ENCODE data around the gene LRRN3. TPM values are rescaled to one million over a fixed set of nuclear protein-coding genes. Genes with fewer than 3 reads are reported as not detected.

The LRRN3 gene
- total RNA-seq (2013; cell fraction: nucleolus; rRNA removed), result not detected in 2 replicates
- 0.11 TPM in 2 replicates for total RNA-seq (2014; rRNA removed)
- total RNA-seq (2014; rRNA removed; fragmentation: Illumina TruSeq; extraction: Trizol), result 0.04 and 0.05 TPM in 2 replicates
- 0.08 and 0.18 TPM in 2 replicates for total RNA-seq (2021)
- polyA plus RNA-seq (2011; ENCODE audit: low read depth), result 0.07 TPM
- polyA plus RNA-seq (2011; rRNA removed), result not detected in 2 replicates
- not detected in 2 replicates for polyA plus RNA-seq (2011; cell fraction: cytosol; rRNA removed)
- polyA plus RNA-seq (2011; cell fraction: nucleus; rRNA removed), result not detected in 2 replicates
- 0.05 and 0.06 TPM in 2 replicates for polyA plus RNA-seq (2012)
- polyA plus RNA-seq (2014; fragmentation: Illumina TruSeq; extraction: Trizol), result 0.06 TPM in 1 of 2 replicates, not detected in the other
- under 1 TPM; 0.02 to 0.16 TPM for polyA plus RNA-seq (2014; fragmentation: Nextera tagmentation; extraction: Ambion mirVana)
- 0.03 TPM in 1 of 2 replicates, not detected in the other for polyA plus RNA-seq (2014; rRNA removed)
- under 1 TPM in 1 of 2 experiments, not detected in 1; 0.24 TPM for polyA plus RNA-seq (2016; fragmentation: Nextera tagmentation; extraction: Ambion mirVana)
- polyA minus RNA-seq (2011; rRNA and poly(A)+ RNA removed), result not detected in 2 replicates
- polyA minus RNA-seq (2011; cell fraction: cytosol; rRNA and poly(A)+ RNA removed), result not detected in 2 replicates
- polyA minus RNA-seq (2011; cell fraction: nucleus; rRNA and poly(A)+ RNA removed), result not detected in 2 replicates
- percentile 7 among the genes with signal in this experiment for Bru-seq, nascent RNA
- not detected for BruChase-seq, experiment 1, labeled RNA remaining after a 6-hour chase
- BruChase-seq, experiment 2, labeled RNA remaining after a 2-hour chase, result not detected
- long read RNA-seq, experiment 1, result 0 reads
- long read RNA-seq, experiment 2, partial matches to known transcripts, result 0 of 2 reads
- long read RNA-seq, experiment 2, other reads (novel, unspliced or antisense), result 2 of 2 reads

DNA sequence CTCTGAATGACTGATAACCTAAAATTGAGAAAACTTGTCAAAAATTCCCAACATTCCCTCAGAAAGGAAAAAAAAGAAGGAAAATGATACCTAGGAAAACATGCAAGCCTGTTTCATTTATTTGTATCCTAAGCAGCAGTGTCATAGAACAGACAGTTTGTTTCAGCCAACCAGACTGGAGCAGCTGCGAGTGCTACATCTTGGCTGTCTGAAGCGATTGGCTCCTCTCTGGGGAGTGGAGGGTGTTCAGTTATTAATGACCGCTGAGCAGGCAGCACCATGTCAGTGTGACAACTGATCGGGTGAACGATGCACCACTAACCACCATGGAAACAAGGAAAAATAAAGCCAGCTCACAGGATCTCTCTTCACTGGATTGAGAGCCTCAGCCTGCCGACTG lies at the start of gene LRRN3:
Gene LRRN3 (plus strand): TSS at position 282 of the 400 bp plus-strand sequence. CDS start 31,646 bp downstream, outside the sequence.
- Histone ChIP-seq H3K4me2 (ENCODE audit: control insufficient read depth, insufficient read depth) (peak within 1 kb of the TSS; percentile 33; the same call in 1 of the 2 replicates), H3K27me3 (replicated peaks in 1 of 2; ENCODE audit: control insufficient read depth in 2 of 2, insufficient read depth in 2 of 2, low read length in 1 of 2) (no peaks in the 10 kb centered on the region), H4K20me1 (ENCODE audit: control insufficient read depth, insufficient read depth) (no peaks in the 10 kb centered on the region), H3K9me3 (replicated peaks; ENCODE audit: control insufficient read depth, insufficient read depth, low read length) (no peaks in the 10 kb centered on the region; the same call in 2 of the 3 replicates), H3K9ac (ENCODE audit: control insufficient read depth, insufficient read depth, low read length) (no peak within 1 kb of the TSS), H3K4me1 (ENCODE audit: control insufficient read depth, insufficient read depth, low read length) (peaks cover 11% of the 10 kb centered on the region), H3K27ac (ENCODE audit: control insufficient read depth, insufficient read depth) (no peak within 1 kb of the TSS), H3K4me3 (no peak within 1 kb of the TSS), H3K36me3 (ENCODE audit: control insufficient read depth in 2 of 2, insufficient read depth in 2 of 2, low read length in 1 of 2) (no peaks in the 10 kb centered on the region), H3K79me2 (ENCODE audit: control insufficient read depth, insufficient read depth, low read length) (no peaks in the 10 kb centered on the region), H2AFZ (ENCODE audit: control insufficient read depth, low read depth, low read length) (no peak within 1 kb of the TSS; the same call in 1 of the 2 replicates)
- BruUV-seq (replicated peaks), result no TSS peak
- WGBS (ENCODE audit: insufficient coverage, insufficient replicate concordance, low lambda C conversion rate, missing lambda C conversion rate), result 95% methylated on average over 6 of the region's 6 CpGs
- FAIRE-seq (no peak), DNase-seq (ENCODE audit: low read depth, low spot score) (no peak), ATAC-seq (peak; percentile 41; the same call in 1 of the 3 replicates)
- intact Hi-C loops (cut with micrococcal nuclease; ENCODE audit: unreplicated experiment) (loop anchor here (2.0 to 10.0 kb wide), 3 partner anchors 231 to 1246 kb away; no protein-coding TSS in a partner anchor), in situ Hi-C loops (cut with MboI) (loop anchor here (5.0 kb wide), 2 partner anchors 396 to 641 kb away; no protein-coding TSS in a partner anchor)
- POLR2A ChIA-PET, result no interaction called here
- CTCF ChIA-PET, result interaction anchor here (1.1 to 1.7 kb wide), 2 partner anchors 9 to 640 kb away, joined by 3 to 4 read pairs; no protein-coding TSS in a partner anchor
- SMC1A ChIA-PET (ENCODE audit: uncharacterized antibody, unreplicated experiment), result interaction anchor here (0.7 kb wide), 1 partner anchor 308 kb away, joined by 3 read pairs; no protein-coding TSS in a partner anchor
- RAD21 ChIA-PET (ENCODE audit: unreplicated experiment), result interaction anchor here (3.1 kb wide), 1 partner anchor 47 kb away, joined by 8 read pairs; no protein-coding TSS in a partner anchor
- TF ChIP-seq, protein P1, sequence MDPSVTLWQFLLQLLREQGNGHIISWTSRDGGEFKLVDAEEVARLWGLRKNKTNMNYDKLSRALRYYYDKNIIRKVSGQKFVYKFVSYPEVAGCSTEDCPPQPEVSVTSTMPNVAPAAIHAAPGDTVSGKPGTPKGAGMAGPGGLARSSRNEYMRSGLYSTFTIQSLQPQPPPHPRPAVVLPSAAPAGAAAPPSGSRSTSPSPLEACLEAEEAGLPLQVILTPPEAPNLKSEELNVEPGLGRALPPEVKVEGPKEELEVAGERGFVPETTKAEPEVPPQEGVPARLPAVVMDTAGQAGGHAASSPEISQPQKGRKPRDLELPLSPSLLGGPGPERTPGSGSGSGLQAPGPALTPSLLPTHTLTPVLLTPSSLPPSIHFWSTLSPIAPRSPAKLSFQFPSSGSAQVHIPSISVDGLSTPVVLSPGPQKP (IDR thresholded peaks at IDR 0.05; ENCODE audit: low read depth, low read length), result no peak
- no peak for TF ChIP-seq STAT3 (IDR thresholded peaks at IDR 0.05; ENCODE audit: low read depth, low read length)
- TF ChIP-seq SUZ12 (IDR thresholded peaks at IDR 0.05; ENCODE audit: unreplicated experiment), result no peak
- no peak for TF ChIP-seq ESRRA (IDR thresholded peaks at IDR 0.05; ENCODE audit: low read length)
- TF ChIP-seq, protein P2, sequence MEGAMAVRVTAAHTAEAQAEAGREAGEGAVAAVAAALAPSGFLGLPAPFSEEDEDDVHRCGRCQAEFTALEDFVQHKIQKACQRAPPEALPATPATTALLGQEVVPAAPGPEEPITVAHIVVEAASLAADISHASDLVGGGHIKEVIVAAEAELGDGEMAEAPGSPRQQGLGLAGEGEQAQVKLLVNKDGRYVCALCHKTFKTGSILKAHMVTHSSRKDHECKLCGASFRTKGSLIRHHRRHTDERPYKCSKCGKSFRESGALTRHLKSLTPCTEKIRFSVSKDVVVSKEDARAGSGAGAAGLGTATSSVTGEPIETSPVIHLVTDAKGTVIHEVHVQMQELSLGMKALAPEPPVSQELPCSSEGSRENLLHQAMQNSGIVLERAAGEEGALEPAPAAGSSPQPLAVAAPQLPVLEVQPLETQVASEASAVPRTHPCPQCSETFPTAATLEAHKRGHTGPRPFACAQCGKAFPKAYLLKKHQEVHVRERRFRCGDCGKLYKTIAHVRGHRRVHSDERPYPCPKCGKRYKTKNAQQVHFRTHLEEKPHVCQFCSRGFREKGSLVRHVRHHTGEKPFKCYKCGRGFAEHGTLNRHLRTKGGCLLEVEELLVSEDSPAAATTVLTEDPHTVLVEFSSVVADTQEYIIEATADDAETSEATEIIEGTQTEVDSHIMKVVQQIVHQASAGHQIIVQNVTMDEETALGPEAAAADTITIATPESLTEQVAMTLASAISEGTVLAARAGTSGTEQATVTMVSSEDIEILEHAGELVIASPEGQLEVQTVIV (IDR thresholded peaks at IDR 0.05; ENCODE audit: borderline replicate concordance, partially characterized antibody), result no peak
- no peak for TF ChIP-seq SIX5 (IDR thresholded peaks at IDR 0.05; ENCODE audit: low read depth, low read length, severe bottlenecking)
- TF ChIP-seq BMI1 (IDR thresholded peaks at IDR 0.05; ENCODE audit: borderline replicate concordance), result no peak
- TF ChIP-seq HDGF (IDR thresholded peaks at IDR 0.05), result no peak
- no peak for TF ChIP-seq CREB1 (IDR thresholded peaks at IDR 0.05; ENCODE audit: low read depth)
- no peak for TF ChIP-seq NR2F1 (conservative IDR thresholded peaks at IDR 0.05)
- TF ChIP-seq, protein P3, sequence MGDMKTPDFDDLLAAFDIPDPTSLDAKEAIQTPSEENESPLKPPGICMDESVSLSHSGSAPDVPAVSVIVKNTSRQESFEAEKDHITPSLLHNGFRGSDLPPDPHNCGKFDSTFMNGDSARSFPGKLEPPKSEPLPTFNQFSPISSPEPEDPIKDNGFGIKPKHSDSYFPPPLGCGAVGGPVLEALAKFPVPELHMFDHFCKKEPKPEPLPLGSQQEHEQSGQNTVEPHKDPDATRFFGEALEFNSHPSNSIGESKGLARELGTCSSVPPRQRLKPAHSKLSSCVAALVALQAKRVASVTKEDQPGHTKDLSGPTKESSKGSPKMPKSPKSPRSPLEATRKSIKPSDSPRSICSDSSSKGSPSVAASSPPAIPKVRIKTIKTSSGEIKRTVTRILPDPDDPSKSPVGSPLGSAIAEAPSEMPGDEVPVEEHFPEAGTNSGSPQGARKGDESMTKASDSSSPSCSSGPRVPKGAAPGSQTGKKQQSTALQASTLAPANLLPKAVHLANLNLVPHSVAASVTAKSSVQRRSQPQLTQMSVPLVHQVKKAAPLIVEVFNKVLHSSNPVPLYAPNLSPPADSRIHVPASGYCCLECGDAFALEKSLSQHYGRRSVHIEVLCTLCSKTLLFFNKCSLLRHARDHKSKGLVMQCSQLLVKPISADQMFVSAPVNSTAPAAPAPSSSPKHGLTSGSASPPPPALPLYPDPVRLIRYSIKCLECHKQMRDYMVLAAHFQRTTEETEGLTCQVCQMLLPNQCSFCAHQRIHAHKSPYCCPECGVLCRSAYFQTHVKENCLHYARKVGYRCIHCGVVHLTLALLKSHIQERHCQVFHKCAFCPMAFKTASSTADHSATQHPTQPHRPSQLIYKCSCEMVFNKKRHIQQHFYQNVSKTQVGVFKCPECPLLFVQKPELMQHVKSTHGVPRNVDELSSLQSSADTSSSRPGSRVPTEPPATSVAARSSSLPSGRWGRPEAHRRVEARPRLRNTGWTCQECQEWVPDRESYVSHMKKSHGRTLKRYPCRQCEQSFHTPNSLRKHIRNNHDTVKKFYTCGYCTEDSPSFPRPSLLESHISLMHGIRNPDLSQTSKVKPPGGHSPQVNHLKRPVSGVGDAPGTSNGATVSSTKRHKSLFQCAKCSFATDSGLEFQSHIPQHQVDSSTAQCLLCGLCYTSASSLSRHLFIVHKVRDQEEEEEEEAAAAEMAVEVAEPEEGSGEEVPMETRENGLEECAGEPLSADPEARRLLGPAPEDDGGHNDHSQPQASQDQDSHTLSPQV (IDR thresholded peaks at IDR 0.05), result no peak
- TF ChIP-seq MTA2 (IDR thresholded peaks at IDR 0.05; ENCODE audit: low read depth), result no peak
- no peak for TF ChIP-seq TARDBP (IDR thresholded peaks at IDR 0.05; ENCODE audit: borderline replicate concordance)

Measured in GM12878 (cell line).